ENCODE results near the gene SCN1B.
A peak's percentile ranks its signal among the peaks of the same experiment; 100 is the strongest.
"Not testable (repeated sequence)": the region's sequence is repeated elsewhere in the genome, so short reads cannot be mapped to it uniquely, and the experiment has no call there.

SCN1B gene

DNA sequence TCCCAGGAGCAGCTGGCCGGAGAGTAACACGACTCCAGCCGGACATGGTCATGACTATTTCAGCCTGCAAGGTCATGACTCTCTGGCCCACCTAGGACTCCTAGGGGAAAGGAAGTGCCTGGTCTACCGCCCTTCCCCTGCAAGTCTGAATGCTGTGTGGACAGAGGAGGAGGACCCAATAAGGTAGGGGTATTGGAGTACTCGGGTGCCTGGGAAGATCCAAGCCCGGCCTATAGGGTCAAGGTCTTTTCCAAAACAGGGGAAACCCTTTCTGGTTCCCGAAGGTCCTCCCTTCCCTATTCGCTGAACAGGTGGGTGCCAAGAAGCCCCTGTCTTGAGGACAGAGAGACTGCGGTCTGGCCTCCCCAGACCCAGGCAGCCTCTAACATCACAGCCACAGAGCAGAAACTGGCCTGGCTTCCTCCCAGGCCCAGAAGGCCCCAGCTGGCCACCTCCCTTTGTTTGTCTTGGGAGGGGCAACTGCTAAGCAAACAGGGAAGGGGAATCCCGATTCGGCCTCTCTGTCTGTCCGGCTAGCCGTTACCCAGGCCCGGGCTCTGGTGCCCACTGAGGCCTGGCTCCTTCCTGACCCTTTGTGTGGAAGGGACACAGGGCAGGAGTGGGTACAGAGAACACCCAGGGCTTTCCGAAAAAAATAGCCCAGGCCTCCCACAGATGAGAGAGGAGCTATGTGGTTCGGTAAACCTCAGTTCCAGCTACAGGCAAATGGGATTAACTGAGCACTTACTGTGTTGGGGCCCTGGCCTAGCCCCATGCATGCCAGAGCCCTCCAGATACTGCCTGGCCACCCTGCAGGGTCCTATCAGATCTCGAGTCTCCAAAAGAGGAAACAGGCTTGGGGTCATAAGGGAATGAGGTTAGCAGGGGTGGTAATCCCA is 35.4 kb upstream of the SCN1B start:
- peaks cover 20% of the 10 kb centered on the region for H3K4me1 Mint-ChIP-seq
- no peak overlapping the region for H3K27ac Mint-ChIP-seq (ENCODE audit: low read depth)
- H3K9me3 Mint-ChIP-seq, result no peaks in the 10 kb centered on the region
- no peak overlapping the region for H3K4me3 Mint-ChIP-seq
- ATAC-seq (replicated peaks; ENCODE audit: extremely low read depth, poor library complexity, severe bottlenecking) (no peak), DNase-seq (ENCODE audit: low spot score in 2 of 2) (no peak)
- H3K36me3 Mint-ChIP-seq (ENCODE audit: insufficient read depth), result peaks cover 9% of the 10 kb centered on the region
- no peaks in the 10 kb centered on the region for H3K27me3 Mint-ChIP-seq

DNA sequence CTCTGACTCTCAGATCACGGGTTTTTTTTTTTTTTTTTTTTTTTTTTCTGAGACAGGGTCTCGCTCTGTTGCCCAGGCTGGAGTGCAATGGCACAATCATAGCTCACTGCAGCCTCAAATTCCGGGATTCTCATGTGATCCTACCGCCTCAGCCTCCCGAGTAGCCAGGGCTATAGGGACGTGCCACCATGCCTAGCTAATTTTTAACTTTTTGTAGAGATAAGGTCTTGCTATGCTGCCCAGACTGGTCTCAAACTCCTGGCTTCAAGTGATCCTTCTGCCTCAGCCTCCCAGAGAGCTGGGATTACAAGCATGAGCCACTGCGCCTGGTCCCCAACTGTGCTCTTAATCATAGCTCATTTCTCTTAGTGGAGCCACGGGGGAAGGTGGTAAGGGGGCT is 34.7 kb upstream of the SCN1B start:
- H3K4me3 Mint-ChIP-seq, result no peak overlapping the region
- peaks cover 20% of the 10 kb centered on the region for H3K4me1 Mint-ChIP-seq
- no peaks in the 10 kb centered on the region for H3K9me3 Mint-ChIP-seq
- no peak for ATAC-seq (replicated peaks; ENCODE audit: extremely low read depth, poor library complexity, severe bottlenecking)
- H3K27ac Mint-ChIP-seq (ENCODE audit: low read depth), result peak overlapping the region; percentile 22
- H3K36me3 Mint-ChIP-seq (ENCODE audit: insufficient read depth), result peaks cover 9% of the 10 kb centered on the region
- no peak for DNase-seq (ENCODE audit: low spot score in 2 of 2)
- no peaks in the 10 kb centered on the region for H3K27me3 Mint-ChIP-seq

DNA sequence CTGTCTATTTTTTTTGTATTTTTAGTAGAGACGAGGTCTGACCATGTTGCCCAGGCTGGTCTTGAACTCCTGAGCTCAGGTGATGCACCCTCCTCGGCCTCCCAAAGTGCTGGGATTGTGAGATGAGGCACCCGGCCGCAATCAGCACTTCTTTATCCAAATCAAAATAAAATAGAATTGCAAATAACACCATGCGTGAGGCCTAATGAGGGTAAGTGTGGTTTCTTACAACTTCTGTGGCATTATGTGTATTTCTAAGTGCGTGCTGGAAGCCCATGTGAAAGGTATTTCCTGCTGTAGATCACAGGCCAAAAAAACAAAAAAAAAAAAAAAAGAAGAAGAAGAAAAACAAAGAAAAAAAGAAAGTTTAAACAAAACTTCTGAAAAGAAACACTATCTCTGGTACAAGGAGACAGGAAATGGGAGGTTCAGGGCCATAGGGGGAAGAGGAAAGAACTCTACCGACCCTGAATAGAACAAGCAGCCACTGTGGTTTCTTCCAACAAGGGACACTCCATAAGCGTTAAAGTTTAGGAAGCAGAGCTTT is 33.1 kb upstream of the SCN1B start:
- H3K9me3 Mint-ChIP-seq, result no peaks in the 10 kb centered on the region
- H3K27me3 Mint-ChIP-seq, result no peaks in the 10 kb centered on the region
- peak overlapping the region; percentile 72 for H3K4me3 Mint-ChIP-seq
- ATAC-seq (replicated peaks; ENCODE audit: extremely low read depth, poor library complexity, severe bottlenecking) (no peak), DNase-seq (ENCODE audit: low spot score in 2 of 2) (no peak)
- peaks cover 15% of the 10 kb centered on the region for H3K36me3 Mint-ChIP-seq (ENCODE audit: insufficient read depth)
- H3K27ac Mint-ChIP-seq (ENCODE audit: low read depth), result peak overlapping the region; percentile 99
- H3K4me1 Mint-ChIP-seq, result peaks cover 35% of the 10 kb centered on the region

DNA sequence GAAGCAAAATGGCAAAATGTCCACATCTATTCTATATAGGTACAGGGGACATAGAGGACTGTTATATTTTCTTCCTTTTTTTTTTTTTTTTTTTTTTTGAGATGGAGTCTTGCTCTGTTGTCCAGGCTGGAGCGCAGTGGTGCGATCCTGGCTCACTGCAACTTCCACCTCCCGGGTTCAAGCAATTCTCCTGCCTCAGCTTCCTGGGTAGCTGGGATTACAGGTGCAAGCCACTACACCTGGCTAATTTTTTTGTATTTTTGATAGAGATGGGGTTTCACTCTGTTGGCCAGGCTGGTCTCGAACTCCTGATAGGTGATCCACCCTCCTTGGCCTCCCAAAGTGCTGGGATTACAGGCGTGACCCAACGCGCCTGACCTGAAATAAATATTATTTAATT is 32.0 kb upstream of the SCN1B start:
- DNase-seq (ENCODE audit: low spot score in 2 of 2); H3K9me3 Mint-ChIP-seq; ATAC-seq (replicated peaks; ENCODE audit: extremely low read depth, poor library complexity, severe bottlenecking); H3K27me3 Mint-ChIP-seq: not testable (repeated sequence)
- peak overlapping the region; percentile 91 for H3K27ac Mint-ChIP-seq (ENCODE audit: low read depth)
- peaks cover 20% of the 10 kb centered on the region for H3K36me3 Mint-ChIP-seq (ENCODE audit: insufficient read depth)
- H3K4me3 Mint-ChIP-seq, result peak overlapping the region; percentile 93
- peaks cover 45% of the 10 kb centered on the region for H3K4me1 Mint-ChIP-seq

DNA sequence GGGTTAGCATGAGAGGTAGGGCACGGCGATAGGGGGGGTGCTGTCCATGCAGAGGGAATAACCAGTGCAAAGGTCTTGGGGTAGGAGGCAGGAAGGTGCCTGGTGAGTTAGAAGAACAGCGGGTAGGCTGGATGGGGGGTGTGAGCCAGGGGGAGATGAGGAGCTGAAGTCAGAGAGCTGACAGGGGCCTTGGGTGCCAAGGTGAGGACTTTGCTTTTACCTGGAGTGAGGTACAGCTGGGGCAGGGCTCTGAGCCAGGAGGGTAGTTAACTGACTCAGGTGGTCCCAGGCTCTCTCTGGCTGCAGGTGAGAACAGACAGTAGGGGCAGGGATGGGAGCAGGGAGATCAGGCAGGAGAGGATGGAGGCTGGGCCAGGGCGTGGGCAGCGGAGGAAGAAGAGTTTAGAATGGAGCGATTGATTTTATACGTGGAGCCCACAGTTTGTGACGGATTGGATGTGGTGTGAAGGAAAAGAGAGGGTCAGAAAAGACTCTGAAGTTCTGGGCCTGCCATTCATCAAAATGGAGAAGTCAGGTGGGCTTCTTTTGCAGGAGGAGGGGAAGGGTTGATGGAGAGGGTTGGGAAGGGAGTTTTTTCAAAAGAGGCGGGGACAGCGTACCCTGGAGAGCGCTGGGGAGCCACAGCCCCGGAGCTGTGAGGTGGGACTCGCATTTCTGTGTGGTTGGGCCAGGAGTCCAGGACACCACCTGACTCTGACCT is 31.3 kb upstream of the SCN1B start:
- H3K27ac Mint-ChIP-seq (ENCODE audit: low read depth), result peak overlapping the region; percentile 91
- peak overlapping the region; percentile 93 for H3K4me3 Mint-ChIP-seq
- DNase-seq (ENCODE audit: low spot score in 2 of 2) (no peak), ATAC-seq (replicated peaks; ENCODE audit: extremely low read depth, poor library complexity, severe bottlenecking) (no peak)
- peaks cover 22% of the 10 kb centered on the region for H3K36me3 Mint-ChIP-seq (ENCODE audit: insufficient read depth)
- H3K4me1 Mint-ChIP-seq, result peaks cover 53% of the 10 kb centered on the region
- H3K27me3 Mint-ChIP-seq, result no peaks in the 10 kb centered on the region
- H3K9me3 Mint-ChIP-seq, result no peaks in the 10 kb centered on the region

DNA sequence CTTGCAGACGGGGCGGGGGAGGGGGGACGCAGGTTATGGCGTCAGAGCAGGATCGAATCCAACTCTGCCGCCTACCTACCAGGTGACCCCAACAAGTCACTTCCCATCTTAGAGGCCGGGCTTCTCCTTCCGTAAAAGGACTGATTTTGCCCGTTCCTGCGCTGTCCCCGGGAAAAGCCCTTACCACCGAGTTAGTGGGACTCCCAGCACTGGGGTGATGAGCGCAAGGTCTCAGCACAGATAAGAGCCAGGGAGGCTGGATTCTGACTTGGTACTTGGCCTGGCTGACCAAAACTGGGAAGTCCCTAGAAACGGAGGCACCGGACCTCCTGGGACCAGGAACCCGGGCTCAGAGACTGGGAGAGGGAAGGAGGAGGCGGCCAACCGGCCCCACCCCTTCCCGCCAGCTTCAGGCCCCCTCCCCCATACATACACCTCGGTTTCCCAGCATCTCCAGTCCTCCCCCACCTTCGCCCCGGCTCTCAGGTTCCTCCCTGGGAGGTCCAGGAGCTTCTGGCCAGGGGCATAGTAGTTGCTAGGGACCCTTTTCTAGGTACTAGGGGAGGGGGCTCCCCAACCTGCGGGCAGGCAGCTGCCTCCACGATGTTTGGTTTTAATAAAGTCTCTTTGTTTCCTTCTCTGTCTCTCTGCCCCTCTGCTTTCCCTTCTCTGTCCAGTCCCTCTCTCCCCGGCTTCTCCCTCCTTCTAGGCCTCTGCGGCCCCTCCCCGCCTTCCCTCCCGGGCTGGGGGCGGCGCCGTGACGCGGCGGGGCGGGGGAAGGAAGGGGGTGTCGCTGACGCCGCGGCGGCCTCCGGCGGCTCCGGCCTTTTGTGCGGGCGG is 30.6 kb upstream of the SCN1B start, which contains the start of gene GRAMD1A:
GRAMD1A (plus strand) TSS at position 826 of the 840 bp plus-strand sequence. CDS start 156 bp downstream, outside the sequence.
- H3K4me1 Mint-ChIP-seq, result peaks cover 60% of the 10 kb centered on the region
- H3K9me3 Mint-ChIP-seq, result no peaks in the 10 kb centered on the region

DNA sequence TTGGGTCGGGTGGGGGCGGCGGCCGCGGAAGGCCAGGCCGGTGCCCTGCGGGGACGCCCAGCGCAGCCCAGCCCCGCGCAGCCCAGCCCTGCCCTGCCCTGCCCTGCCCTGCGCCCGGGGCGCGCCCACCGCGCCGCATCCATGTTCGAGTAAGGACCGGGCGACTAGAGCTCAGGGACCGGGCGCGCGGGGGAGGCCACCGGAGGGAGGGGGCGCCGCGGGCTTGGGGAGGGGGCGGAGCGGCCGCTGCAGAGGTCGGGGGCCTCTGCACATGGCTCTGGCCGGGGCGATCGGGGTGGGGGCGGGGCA is 30.0 kb upstream of the SCN1B start:
- peaks cover 25% of the 10 kb centered on the region for H3K36me3 Mint-ChIP-seq (ENCODE audit: insufficient read depth)
- peak overlapping the region; percentile 91 for H3K27ac Mint-ChIP-seq (ENCODE audit: low read depth)
- H3K27me3 Mint-ChIP-seq, result no peaks in the 10 kb centered on the region
- ATAC-seq (replicated peaks; ENCODE audit: extremely low read depth, poor library complexity, severe bottlenecking) (peak; percentile 19), DNase-seq (ENCODE audit: low spot score in 2 of 2) (no peak)
- peaks cover 65% of the 10 kb centered on the region for H3K4me1 Mint-ChIP-seq
- H3K9me3 Mint-ChIP-seq, result no peaks in the 10 kb centered on the region
- peak overlapping the region; percentile 93 for H3K4me3 Mint-ChIP-seq

More for the DNA sequence above, 30.6 kb upstream of the SCN1B start, which contains the start of gene GRAMD1A:
- Mint-ChIP-seq H3K36me3 (ENCODE audit: insufficient read depth) (peaks cover 25% of the 10 kb centered on the region), H3K27ac (ENCODE audit: low read depth) (peak within 1 kb of the TSS; percentile 91), H3K27me3 (no peaks in the 10 kb centered on the region), H3K4me3 (peak within 1 kb of the TSS; percentile 93)
- ATAC-seq (replicated peaks; ENCODE audit: extremely low read depth, poor library complexity, severe bottlenecking) (peak; percentile 13), DNase-seq (ENCODE audit: low spot score in 2 of 2) (peak in 1 of 2 donors; percentile 42)

DNA sequence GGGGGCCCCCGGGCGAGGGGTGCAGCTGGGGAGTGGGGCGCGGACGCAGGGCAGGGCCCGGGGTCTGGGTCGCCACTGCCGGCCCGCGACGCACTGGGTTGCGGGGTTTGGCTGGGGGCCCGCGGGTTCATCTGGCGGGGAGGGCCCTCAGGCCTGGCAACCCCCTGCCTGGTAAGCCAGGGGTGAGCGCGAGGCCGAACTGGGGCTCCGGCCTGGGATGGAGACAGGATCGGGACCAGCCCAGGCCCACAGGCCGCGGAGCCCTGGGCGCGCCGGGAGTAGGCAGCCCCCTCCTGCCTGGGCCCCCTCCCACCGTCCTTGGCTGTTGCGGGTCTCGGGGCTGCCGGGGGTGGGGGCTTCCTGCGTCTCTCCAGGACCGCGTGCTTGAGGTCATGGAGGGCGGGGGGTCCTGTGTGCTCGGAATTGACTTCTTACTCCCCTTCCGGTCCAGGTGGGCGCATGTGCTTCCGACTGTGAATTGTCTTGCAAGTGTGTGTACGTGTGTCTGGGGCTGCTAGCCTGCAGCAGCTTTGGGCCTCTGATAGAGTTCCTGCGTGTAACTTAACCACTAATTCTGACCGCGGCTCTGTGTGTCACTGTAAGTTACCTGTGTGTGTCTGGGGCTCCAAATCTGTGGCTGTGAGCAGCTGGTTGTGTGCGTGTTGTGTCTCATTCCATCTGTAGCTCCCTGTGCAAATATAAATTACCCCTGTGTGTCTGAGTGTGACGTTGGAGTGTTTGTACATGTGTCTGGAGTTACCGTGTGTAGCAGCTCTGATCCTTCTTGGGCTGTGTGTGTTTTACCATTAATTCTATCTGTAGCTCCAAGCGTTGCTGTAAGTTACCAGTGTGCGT is 29.4 kb upstream of the SCN1B start:
- no peaks in the 10 kb centered on the region for H3K27me3 Mint-ChIP-seq
- H3K27ac Mint-ChIP-seq (ENCODE audit: low read depth), result peak overlapping the region; percentile 89
- no peaks in the 10 kb centered on the region for H3K9me3 Mint-ChIP-seq
- peak; percentile 46 to 58 for DNase-seq (ENCODE audit: low spot score in 2 of 2)
- peaks cover 27% of the 10 kb centered on the region for H3K36me3 Mint-ChIP-seq (ENCODE audit: insufficient read depth)
- peak; percentile 69 for ATAC-seq (replicated peaks; ENCODE audit: extremely low read depth, poor library complexity, severe bottlenecking)
- H3K4me1 Mint-ChIP-seq, result peaks cover 67% of the 10 kb centered on the region
- peak overlapping the region; percentile 93 for H3K4me3 Mint-ChIP-seq

DNA sequence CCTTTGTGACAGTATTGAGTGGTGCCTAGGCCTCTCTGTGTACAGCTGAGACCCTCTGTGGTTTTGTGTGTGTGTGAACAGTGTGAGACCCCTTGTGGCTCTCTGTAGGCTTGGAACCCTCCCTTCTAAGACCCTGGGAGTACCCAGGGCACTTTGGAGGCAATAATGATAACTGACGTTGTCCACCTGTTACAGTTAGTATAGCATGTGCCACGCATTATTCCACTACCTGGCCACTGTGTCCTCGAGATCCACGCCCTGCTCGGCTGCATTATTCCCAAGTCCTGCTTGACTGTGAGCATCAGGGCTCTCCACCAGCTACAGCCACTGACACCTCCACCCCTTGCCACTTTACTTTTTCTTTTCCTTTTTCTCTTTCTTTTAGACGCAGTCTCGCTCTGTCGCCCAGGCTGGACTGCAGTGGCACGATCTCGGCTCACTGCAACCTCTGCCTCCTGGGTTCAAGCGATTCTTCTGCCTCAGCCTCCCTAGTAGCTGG is 28.2 kb upstream of the SCN1B start:
- DNase-seq (ENCODE audit: low spot score in 2 of 2) (no peak), ATAC-seq (replicated peaks; ENCODE audit: extremely low read depth, poor library complexity, severe bottlenecking) (no peak)
- Mint-ChIP-seq H3K27ac (ENCODE audit: low read depth) (peak overlapping the region; percentile 89), H3K36me3 (ENCODE audit: insufficient read depth) (peaks cover 25% of the 10 kb centered on the region), H3K4me3 (peak overlapping the region; percentile 93), H3K27me3 (no peaks in the 10 kb centered on the region), H3K9me3 (no peaks in the 10 kb centered on the region), H3K4me1 (peaks cover 72% of the 10 kb centered on the region)

DNA sequence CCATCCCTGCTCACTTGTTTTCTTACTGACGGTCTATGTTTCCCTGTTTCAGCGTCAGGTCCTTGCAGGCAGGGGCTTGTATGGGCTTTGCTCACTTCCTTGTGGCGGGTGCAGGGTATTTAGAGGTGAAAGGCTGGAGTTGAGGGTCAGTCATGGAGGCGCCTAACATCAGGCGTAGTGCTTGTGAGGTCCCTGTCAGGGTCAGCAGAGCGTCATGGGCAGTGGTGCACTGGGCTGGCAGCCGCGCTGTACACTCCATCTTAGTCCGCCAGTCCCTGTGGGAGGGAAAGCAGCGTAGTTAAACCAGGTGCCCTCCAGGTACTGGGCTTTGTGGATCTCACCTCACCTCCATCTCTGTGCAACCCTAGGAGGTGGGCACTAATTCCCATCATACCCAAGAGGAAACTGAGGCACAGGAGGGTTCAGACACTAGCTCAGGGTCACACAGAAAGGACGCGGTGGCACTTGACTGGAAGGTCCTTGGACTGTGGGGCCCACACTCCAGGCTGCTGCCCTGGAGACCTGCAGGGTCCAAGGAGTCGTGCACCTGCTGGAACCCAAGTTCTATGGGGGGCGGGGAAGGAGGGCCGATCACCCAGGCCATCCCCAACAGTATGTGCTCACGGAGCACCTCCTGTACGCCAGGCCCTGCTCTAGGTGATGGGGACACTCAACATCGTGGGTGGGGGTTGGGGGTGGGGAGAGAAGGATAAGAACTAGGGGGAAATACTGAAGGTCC is 25.6 kb upstream of the SCN1B start:
- Mint-ChIP-seq H3K4me3 (no peak overlapping the region), H3K36me3 (ENCODE audit: insufficient read depth) (peaks cover 23% of the 10 kb centered on the region), H3K9me3 (no peaks in the 10 kb centered on the region), H3K27me3 (no peaks in the 10 kb centered on the region), H3K27ac (ENCODE audit: low read depth) (peak overlapping the region; percentile 89), H3K4me1 (peaks cover 56% of the 10 kb centered on the region)
- ATAC-seq (replicated peaks; ENCODE audit: extremely low read depth, poor library complexity, severe bottlenecking), result no peak
- DNase-seq (ENCODE audit: low spot score in 2 of 2), result no peak

Measured in central memory CD8-positive, alpha-beta T cell (primary cell).